Activated T-helper 9 cell treated with anti-CD3 and anti-CD28 coated beads, Interleukin-2, amount 50 U/mL, for 16 hours (primary cell): ENCODE measurements around the gene STMP1.
"Not testable (repeated sequence)": the region's sequence is repeated elsewhere in the genome, so short reads cannot be mapped to it uniquely, and the experiment has no call there.

Experiments used
- DNase-seq: peaks from one replicate; pipeline ENCODE4 v3.0.0-alpha.2; 2020; ENCODE audit warnings: low read depth

The STMP1 gene

DNA sequence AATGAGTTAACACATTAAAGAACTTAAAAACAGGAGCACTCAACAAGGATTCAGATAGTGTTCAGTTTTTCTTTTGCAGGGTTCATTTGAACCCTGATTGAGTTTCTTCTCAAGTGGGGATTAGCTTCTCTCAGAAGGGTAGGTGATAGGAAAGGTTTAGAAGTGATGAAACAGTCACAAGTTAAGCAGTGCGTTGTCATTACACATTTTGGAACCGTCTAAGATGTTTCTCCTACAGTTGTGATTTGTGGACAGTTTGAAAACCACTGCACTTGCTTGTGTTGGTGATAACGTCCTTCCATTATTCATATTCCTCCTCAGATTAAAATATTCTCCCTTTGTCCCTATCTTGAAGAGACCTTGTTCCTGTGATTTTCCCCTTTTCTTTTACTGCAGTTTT is 2.7 kb downstream of the STMP1 start:
- DNase-seq: no peak

DNA sequence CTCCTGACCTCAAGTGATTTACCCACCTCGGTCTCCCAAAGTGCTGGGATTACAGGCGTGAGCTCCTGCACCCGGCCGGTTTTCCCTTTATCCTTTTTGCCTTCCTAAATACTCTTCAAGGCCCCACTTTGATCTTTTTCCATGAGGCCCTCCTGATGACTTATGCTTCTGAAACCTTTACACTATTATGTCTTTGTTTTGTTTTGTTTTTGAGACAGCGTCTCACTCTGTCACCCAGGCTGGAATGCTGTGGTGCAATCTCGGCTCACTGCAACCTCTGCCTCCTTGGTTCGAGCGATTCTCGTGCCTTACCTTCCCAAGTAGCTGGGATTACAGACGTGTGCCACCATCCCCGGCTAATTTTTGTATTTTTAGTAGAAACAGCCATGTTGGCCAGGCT is 3.8 kb downstream of the STMP1 start:
- DNase-seq: no peak

DNA sequence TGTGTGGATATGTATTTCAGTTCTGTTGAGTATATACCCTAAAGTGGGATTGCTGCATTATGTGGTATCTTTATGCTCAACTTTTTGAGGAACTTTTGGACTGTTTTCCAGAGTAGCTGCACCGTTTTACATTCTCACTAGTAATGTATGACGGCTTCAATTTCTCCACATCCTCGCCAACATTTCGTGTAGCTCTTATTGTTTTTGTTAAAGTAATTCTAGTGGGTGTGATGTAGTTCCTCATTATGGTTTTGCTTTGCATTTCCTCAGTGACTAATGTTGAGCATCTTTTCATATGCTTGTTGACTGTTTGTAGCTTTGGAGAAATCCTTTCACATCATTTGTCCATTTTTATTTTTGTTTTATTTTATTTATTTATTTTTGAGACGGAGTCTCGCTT is 4.5 kb downstream of the STMP1 start:
- DNase-seq: no peak

DNA sequence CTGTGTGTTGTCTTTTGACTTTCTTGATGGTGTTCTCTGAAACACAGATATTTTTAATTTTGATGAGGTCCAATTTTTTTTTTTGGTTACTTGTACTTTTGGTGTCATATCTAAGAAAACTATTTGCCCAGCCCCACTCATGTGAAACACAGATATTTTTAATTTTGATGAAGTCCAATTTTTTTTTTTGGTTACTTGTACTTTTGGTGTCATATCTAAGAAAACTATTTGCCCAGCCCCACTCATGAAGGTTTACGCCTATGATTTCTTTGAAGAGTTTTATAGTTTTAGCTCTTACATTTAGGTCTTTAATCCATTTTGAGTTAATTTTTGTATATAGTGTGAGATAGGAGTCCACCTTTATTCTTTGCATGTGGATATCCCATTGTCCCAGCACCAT is 5.3 kb downstream of the STMP1 start:
- DNase-seq: not testable (repeated sequence)

- not testable (repeated sequence) for DNase-seq
Measured at GRCh38 chr7:135668852-135669395, 6.6 kb downstream of the STMP1 start.

DNA sequence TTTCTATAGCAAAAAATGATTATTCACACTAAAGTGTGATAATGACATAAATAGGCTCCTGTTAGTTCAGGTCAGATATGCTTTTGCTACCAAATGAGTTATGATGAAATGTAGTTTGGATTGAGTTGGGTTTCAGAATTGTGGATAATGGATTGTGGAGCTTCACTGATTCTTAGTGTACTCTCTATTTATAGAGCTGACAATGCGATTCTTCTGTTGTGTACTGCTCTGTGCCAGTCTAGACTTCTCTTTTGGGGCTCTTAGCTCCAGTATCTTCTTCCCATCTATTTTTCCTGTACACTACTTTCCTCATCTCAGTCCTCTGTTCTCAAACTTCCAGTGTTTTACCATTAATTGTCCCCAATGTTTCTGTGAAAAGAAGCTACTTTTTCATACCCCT is 7.5 kb downstream of the STMP1 start:
- no peak for DNase-seq

DNA sequence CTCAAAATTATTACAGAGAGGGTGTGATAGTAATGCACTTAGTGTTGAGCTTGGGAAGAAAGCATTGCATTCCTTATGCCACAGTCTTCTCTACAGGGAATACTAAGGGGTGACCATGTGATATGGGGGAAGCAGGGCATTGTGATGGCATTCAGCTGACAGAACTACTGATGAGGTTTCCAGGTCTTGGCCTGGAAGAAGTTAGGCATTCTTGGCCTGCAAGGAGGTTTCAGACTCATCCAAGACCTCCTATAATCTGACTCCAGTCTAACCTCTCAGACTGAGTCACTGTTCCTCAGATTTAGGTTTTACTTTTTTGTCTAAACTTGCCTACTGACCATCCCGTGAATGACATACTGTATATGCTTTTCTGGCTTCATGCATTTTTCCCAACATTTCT is 7.9 kb downstream of the STMP1 start:
- no peak for DNase-seq

GRCh38 chr7:135672560-135673359 is 10.4 kb downstream of the STMP1 start:
- DNase-seq: no peak

GRCh38 chr7:135673360-135673706 is 11.0 kb downstream of the STMP1 start:
- DNase-seq: no peak

DNA sequence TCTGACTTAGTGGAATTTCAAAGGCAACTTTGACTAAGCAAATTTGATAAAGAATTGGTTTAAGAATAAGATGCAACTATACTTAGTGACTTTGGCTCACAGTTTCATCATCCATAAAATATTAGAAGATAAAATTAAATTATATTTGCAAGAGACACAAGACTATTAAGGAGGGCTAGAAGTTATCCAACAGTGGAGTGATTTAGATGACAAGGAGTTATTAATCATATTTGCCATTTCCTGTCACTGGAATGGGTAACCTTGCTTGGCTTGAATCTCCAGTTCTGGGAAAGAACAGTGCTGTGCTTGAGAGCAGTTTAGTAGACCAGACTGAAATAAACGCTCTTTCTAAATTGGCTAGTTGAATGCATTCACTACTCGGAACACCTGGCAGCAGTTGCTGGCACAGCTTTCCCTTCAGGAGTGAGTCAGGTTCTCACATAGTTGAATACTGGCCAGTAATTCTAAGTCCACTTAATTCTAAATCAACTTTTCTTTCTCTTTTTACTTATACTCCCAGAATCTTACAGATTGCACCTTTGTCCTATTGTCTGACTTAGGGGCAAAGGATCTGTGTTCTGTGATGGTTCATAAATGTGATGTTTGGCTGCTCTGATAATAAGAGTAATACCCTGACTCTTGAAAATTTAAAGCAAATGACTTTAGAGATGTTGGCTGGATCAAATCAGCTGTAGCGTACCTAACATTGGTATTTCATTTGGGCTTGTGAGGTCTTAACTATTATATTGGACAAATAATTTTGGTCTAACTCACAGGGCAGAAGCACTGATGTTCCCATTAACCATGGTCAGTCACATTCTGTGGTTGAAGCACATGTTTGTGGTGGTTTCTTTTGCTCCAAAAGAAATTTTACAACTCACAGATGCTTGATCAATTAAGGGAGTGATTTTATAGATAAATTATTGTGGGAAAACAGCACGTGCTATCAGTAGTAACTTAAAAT is 16.6 kb downstream of the STMP1 start:
- DNase-seq: no peak

DNA sequence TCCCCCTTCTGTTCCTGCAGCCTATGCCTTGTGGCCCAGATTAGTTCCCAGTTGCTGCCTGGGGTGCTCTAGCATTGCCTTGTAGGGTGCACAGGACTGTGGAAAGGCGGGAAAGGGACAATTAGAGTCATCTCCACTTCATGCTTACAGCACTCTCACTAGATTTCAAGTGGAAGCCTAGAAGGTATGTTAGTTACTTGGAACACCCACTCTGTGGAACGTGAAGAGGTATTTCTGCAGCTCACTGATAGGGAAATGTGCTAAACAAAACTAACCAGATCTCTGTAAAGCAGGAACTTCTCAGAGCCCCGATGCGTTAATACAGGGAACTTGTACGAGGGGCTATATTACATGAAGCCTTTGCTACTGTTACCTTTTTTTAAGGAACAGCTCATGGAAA is 19.4 kb downstream of the STMP1 start:
- no peak for DNase-seq

- no peak for DNase-seq
Measured at GRCh38 chr7:135682191-135682590, 19.9 kb downstream of the STMP1 start.

DNA sequence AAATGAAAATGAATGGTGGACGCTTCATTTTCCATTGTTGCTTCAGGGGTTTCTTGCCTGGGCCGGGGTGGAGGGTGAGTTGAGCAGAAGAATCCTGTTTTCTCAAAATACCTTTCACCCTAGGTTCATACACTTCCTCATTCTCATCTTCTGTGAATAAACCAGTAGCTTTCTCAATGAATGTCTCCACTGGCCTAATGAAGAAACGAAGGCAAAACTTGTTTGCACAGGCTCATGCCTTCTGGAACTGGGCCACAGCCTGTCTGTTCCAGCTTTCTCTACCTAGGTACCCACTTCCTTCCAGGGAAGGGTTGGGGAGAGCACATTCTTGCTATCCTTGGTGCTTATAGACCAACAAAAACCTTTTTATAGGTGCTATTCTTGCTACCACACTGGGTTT is 21.3 kb downstream of the STMP1 start:
- DNase-seq: no peak

- no peak for DNase-seq
Measured at GRCh38 chr7:135684136-135684535, 21.8 kb downstream of the STMP1 start.

DNA sequence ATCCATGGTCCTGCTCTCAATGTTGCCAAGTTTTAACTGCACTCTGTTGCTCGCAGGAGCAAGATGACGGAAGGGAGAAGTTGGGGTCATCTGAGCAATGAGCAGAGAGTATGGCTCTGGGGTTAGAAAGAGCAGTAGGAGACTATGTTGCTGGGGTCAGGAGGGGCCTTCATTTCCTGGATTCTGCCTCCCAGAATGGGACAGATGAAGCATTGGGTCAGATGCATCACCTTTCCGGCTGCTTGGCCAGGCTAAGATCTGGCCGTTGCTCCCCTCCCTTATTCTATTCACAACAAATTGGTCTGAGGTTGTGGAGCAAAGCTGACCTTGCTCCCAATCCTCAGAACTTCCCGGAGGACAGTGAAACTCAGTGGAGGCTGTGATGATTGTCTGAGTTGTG is 22.4 kb downstream of the STMP1 start:
- DNase-seq: no peak

GRCh38 chr7:135685306-135686084 is 23.2 kb downstream of the STMP1 start:
- no peak for DNase-seq

DNA sequence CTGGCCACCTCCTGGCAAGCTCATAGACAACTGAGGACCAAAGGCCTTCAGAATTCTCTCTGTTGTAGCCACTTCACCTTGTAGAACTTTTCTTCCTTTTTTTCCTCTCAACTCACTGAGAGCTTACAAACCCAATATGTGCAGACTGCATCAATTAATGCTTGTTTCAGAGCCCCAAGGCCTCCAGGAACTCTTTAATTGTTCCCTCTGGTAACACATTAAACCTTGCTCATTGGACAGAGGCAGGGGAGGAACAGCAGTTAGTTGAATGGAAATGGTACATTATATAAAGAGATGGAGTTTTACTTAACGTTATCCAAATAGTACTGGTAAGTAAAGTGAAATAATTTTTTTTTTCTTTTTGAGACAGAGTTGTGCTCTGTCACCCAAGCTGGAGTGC is 25.2 kb downstream of the STMP1 start:
- no peak for DNase-seq

DNA sequence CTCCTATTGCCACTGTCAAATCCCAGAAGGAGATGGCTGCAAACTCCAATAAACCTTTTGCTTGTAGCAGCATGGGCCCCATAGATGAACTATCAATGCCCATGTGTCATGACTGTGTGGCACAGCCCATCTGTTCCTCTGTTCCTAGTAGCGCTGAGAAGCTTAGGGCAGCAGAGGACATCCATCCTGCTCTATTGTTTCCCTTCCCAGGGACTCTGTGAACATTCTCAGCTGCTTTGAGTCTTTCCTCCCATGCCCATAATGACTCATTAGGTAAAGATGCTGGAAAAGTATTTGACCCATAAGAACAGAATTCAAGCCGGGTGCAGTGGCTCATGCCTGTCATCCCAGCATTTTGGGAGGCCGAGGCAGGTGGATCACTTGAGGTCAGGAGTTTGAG is 28.3 kb downstream of the STMP1 start:
- no peak for DNase-seq

GRCh38 chr7:135692055-135692454 is 29.7 kb downstream of the STMP1 start:
- DNase-seq: no peak

- not testable (repeated sequence) for DNase-seq
Measured at GRCh38 chr7:135692606-135693005, 30.3 kb downstream of the STMP1 start.

DNA sequence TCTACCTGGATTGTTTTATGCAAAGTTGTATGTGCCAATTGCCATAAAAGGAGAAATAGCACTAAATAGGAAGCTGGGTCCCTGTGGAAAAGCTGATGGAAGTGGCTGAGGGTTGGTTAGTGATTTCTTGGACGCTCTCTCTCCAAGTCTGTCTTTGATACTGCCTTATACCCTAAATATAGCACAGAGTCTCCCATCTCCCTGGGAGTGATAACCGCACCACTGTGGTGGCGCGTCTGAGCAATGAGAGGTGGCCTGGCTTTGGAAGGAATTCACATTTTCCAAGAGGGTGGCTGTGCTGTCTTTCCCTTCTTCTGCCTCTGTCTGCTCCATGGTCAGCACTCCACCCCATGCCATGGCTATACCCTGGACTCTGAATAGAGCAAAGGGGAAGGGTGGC is 31.2 kb downstream of the STMP1 start:
- DNase-seq: no peak
